Measurements from ENCODE around the gene SHB.
"Not testable (repeated sequence)": the region's sequence is repeated elsewhere in the genome, so short reads cannot be mapped to it uniquely, and the experiment has no call there.

The SHB gene

GRCh38 chr9:38062106-38062497, 6.9 kb downstream of the SHB start:
- DNase-seq, result no peak

- DNase-seq, result no peak
Measured at GRCh38 chr9:38061326-38061977, 7.6 kb downstream of the SHB start.

- DNase-seq, result no peak
Measured at GRCh38 chr9:38060681-38061080, 8.3 kb downstream of the SHB start.

GRCh38 chr9:38059233-38059936, 9.6 kb downstream of the SHB start:
- no peak for DNase-seq

GRCh38 chr9:38058452-38059232, 10.4 kb downstream of the SHB start:
- no peak for DNase-seq

GRCh38 chr9:38057416-38058195, 11.4 kb downstream of the SHB start:
- DNase-seq, result peak; percentile 41

GRCh38 chr9:38054653-38055052, 14.4 kb downstream of the SHB start:
- no peak for DNase-seq

- no peak for DNase-seq
Measured at GRCh38 chr9:38053697-38054461, 15.1 kb downstream of the SHB start.

GRCh38 chr9:38051780-38052546, 17.1 kb downstream of the SHB start:
- no peak for DNase-seq

GRCh38 chr9:38048316-38048969, 20.6 kb downstream of the SHB start:
- no peak for DNase-seq

- peak; percentile 42 for DNase-seq
Measured at GRCh38 chr9:38047301-38048251, 21.5 kb downstream of the SHB start.

- DNase-seq, result no peak
Measured at GRCh38 chr9:38046661-38047300, 22.2 kb downstream of the SHB start.

- DNase-seq, result not testable (repeated sequence)
Measured at GRCh38 chr9:38045939-38046338, 23.1 kb downstream of the SHB start.

GRCh38 chr9:38044706-38045105, 24.3 kb downstream of the SHB start:
- no peak for DNase-seq

- no peak for DNase-seq
Measured at GRCh38 chr9:38043931-38044623, 24.9 kb downstream of the SHB start.

GRCh38 chr9:38042626-38043357, 26.2 kb downstream of the SHB start:
- DNase-seq, result no peak

GRCh38 chr9:38041564-38042243, 27.3 kb downstream of the SHB start:
- no peak for DNase-seq
